Smooth muscle cell (in vitro differentiated cells): ENCODE measurements around the gene SEC22C. TPM values are rescaled to one million over a fixed set of nuclear protein-coding genes. Genes with fewer than 3 reads are reported as not detected.
"Not testable (repeated sequence)": the region's sequence is repeated elsewhere in the genome, so short reads cannot be mapped to it uniquely, and the experiment has no call there.

Source experiments
- DNase-seq: peaks from one replicate; lab custom pipeline; 2025; ENCODE audit not compliant: unreplicated experiment; lab: John Stamatoyannopoulos, UW
- H2AFZ ChIP-seq: fragments of 200-600 bp; sonication (generic); 2 replicates; pipeline ENCODE4 v1.6.0; 2016; ENCODE audit warnings: antibody characterized with exemption, low read depth, mild to moderate bottlenecking
- H3F3A ChIP-seq: fragments of 200-600 bp; sonication (generic); 2 replicates; pipeline ENCODE4 v1.6.0; 2017; ENCODE audit warnings: antibody characterized with exemption, low read depth
- H3K27ac ChIP-seq: fragments of 200-600 bp; sonication (generic); 2 replicates; pipeline ENCODE4 v1.5.1; 2016; ENCODE audit warnings: low read depth, mild to moderate bottlenecking
- H3K27me3 ChIP-seq: fragments of 200-600 bp; sonication (generic); 2 replicates; pipeline ENCODE4 v1.6.1; 2016; ENCODE audit warnings: low read depth, mild to moderate bottlenecking
- H3K36me3 ChIP-seq: fragments of 200-600 bp; sonication (generic); 2 replicates; pipeline ENCODE4 v1.5.1; 2016; ENCODE audit warnings: low read depth
- H3K4me1 ChIP-seq: fragments of 200-600 bp; sonication (generic); 2 replicates; pipeline ENCODE4 v1.5.1; 2016; ENCODE audit warnings: low read depth
- H3K4me2 ChIP-seq: fragments of 200-600 bp; sonication (generic); 2 replicates; pipeline ENCODE4 v1.6.0; 2016; ENCODE audit warnings: mild to moderate bottlenecking
- H3K4me3 ChIP-seq: fragments of 200-600 bp; sonication (generic); 2 replicates; pipeline ENCODE4 v1.5.1; 2016; ENCODE audit warnings: mild to moderate bottlenecking
- H3K79me2 ChIP-seq: fragments of 200-600 bp; sonication (generic); 2 replicates; pipeline ENCODE4 v1.6.0; 2016; ENCODE audit warnings: low read depth, mild to moderate bottlenecking
- H3K9ac ChIP-seq: fragments of 200-600 bp; sonication (generic); 2 replicates; pipeline ENCODE4 v1.6.0; 2016; ENCODE audit warnings: low read depth
- H3K9me3 ChIP-seq: fragments of 200-600 bp; sonication (generic); replicated peaks from 2 replicates; pipeline ENCODE4 v1.5.1; 2016; ENCODE audit warnings: low read depth
- H4K20me1 ChIP-seq: fragments of 200-600 bp; sonication (generic); 2 replicates; pipeline ENCODE4 v1.6.0; 2016; ENCODE audit warnings: low read depth
- CTCF ChIP-seq: fragments of 200-600 bp; sonication (generic); IDR thresholded peaks from 2 replicates; pipeline ENCODE4 v1.5.1; 2017; ENCODE audit warnings: borderline replicate concordance, mild to moderate bottlenecking, antibody characterized with exemption; ENCODE audit not compliant: insufficient read depth, poor library complexity, severe bottlenecking
- WGBS: methylation state at CpG from one replicate; pipeline ENCODE4 v1.1.7; 2016; ENCODE audit warnings: low lambda C conversion rate; 5-methylcytosine and 5-hydroxymethylcytosine counted together
- polyA plus RNA-seq: library from polyadenylated mRNA; unstranded; fragments of >200 nt; fragmentation: Nextera tagmentation; extraction: Ambion mirVana; gene quantifications from 2 replicates; pipeline ENCODE4 v1.2.1, GENCODE V29; 2016
- total RNA-seq: library from RNA; depleted of rRNA; stranded (reverse); fragments of >200 nt; gene quantifications from 2 replicates; pipeline ENCODE4 v1.2.3, GENCODE V29; 2014

SEC22C gene
- total and polyA plus RNA-seq, 2 experiments from 2014 or later: 45.7 to 52.2 TPM

- Histone ChIP-seq H3K9me3 (no peaks in the 10 kb centered on the region), H3F3A (no peaks in the 10 kb centered on the region), H3K4me3 (no peak overlapping the region), H3K4me2 (no peak overlapping the region), H2AFZ (no peak overlapping the region), H3K36me3 (peaks cover 24% of the 10 kb centered on the region), H3K79me2 (no peaks in the 10 kb centered on the region), H4K20me1 (peaks cover 10% of the 10 kb centered on the region), H3K27ac (no peak overlapping the region), H3K27me3 (no peaks in the 10 kb centered on the region), H3K9ac (no peak overlapping the region), H3K4me1 (no peaks in the 10 kb centered on the region)
- no peak for TF ChIP-seq CTCF
- DNase-seq: no peak
Measured at GRCh38 chr3:42557854-42558253, 23.9 kb downstream of the SEC22C start.

GRCh38 chr3:42556817-42557216 lies 24.9 kb downstream of the SEC22C start:
- H3K4me2 ChIP-seq, H2AFZ ChIP-seq, H3K27me3 ChIP-seq, H3K9me3 ChIP-seq, H3K4me3 ChIP-seq, H3K4me1 ChIP-seq, H3F3A ChIP-seq, DNase-seq, H3K27ac ChIP-seq, H3K79me2 ChIP-seq, H3K9ac ChIP-seq, H4K20me1 ChIP-seq: not testable (repeated sequence)
- H3K36me3 ChIP-seq: peaks cover 24% of the 10 kb centered on the region
- WGBS: 87% methylated on average over 6 of the region's 6 CpGs

GRCh38 chr3:42556089-42556632 lies 25.6 kb downstream of the SEC22C start:
- H3F3A ChIP-seq: no peaks in the 10 kb centered on the region
- WGBS: 90% methylated on average over 3 of the region's 3 CpGs

GRCh38 chr3:42552830-42553229 lies 28.9 kb downstream of the SEC22C start:
- no peak for DNase-seq
- H3K36me3 ChIP-seq: peaks cover 13% of the 10 kb centered on the region
- TF ChIP-seq CTCF: no peak
- WGBS: 94% methylated on average over 1 of the region's 1 CpG
- no peaks in the 10 kb centered on the region for H3F3A ChIP-seq
- no peaks in the 10 kb centered on the region for H3K79me2 ChIP-seq
- no peaks in the 10 kb centered on the region for H3K27me3 ChIP-seq
- no peak overlapping the region for H3K27ac ChIP-seq
- no peak overlapping the region for H2AFZ ChIP-seq
- no peak overlapping the region for H3K4me3 ChIP-seq
- no peak overlapping the region for H3K4me2 ChIP-seq
- peaks cover 19% of the 10 kb centered on the region for H4K20me1 ChIP-seq
- no peaks in the 10 kb centered on the region for H3K4me1 ChIP-seq
- no peaks in the 10 kb centered on the region for H3K9me3 ChIP-seq
- no peak overlapping the region for H3K9ac ChIP-seq

More at GRCh38 chr3:42556089-42556632, 25.6 kb downstream of the SEC22C start:
- no peak overlapping the region for H3K27ac ChIP-seq
- peaks cover 4% of the 10 kb centered on the region for H4K20me1 ChIP-seq
- peaks cover 23% of the 10 kb centered on the region for H3K36me3 ChIP-seq
- no peak overlapping the region for H3K9ac ChIP-seq
- H3K79me2 ChIP-seq: no peaks in the 10 kb centered on the region
- no peaks in the 10 kb centered on the region for H3K27me3 ChIP-seq
- H3K4me1 ChIP-seq: no peaks in the 10 kb centered on the region
- TF ChIP-seq CTCF: no peak
- H2AFZ ChIP-seq: no peak overlapping the region
- no peak overlapping the region for H3K4me2 ChIP-seq
- DNase-seq: no peak
- no peak overlapping the region for H3K4me3 ChIP-seq
- H3K9me3 ChIP-seq: no peaks in the 10 kb centered on the region
